Lower lobe of right lung (tissue), 2 donors: ENCODE results near the gene KIRREL1. TPM values are rescaled to one million over a fixed set of nuclear protein-coding genes. Genes with fewer than 3 reads are reported as not detected.

Source experiments
- ATAC-seq, 2 donors: fragments of 200-7000 bp; cut with Tn5 transposase; one replicate each; pipeline ENCODE4 v1.9.1; 2020 to 2022; ENCODE audit warnings: mild to moderate bottlenecking in 2 of 2, moderate library complexity in 2 of 2
- DNase-seq: peaks from one replicate; pipeline ENCODE4 v3.0.0-alpha.2; 2020
- H3K27ac ChIP-seq: fragments of 200-600 bp; one replicate; pipeline ENCODE4 v1.8.0; 2022
- H3K27me3 ChIP-seq: fragments of 200-600 bp; one replicate; pipeline ENCODE4 v1.8.0; 2022; ENCODE audit warnings: low read depth
- H3K36me3 ChIP-seq: fragments of 200-600 bp; one replicate; pipeline ENCODE4 v1.8.0; 2022; ENCODE audit warnings: mild to moderate bottlenecking
- H3K4me1 ChIP-seq: fragments of 200-600 bp; one replicate; pipeline ENCODE4 v1.8.0; 2022
- H3K4me3 ChIP-seq: fragments of 200-600 bp; one replicate; pipeline ENCODE4 v1.8.0; 2022; ENCODE audit warnings: mild to moderate bottlenecking
- H3K9me3 ChIP-seq: fragments of 200-600 bp; one replicate; pipeline ENCODE4 v1.8.0; 2022
- CTCF ChIP-seq: fragments of 200-600 bp; IDR thresholded peaks from one replicate; pipeline ENCODE4 v1.8.0; 2022; ENCODE audit warnings: antibody characterized with exemption, mild to moderate bottlenecking
- intact Hi-C: fragments of 100-400 bp; cut with DNase I; formaldehyde crosslinking; loops from one replicate; pipeline ENCODE4 v1.11.0; 2022
- total RNA-seq: library from RNA; stranded (reverse); fragmentation: NEBNext Ultra II Directional; extraction: Animal tissue kit (Norgen Biotek cat#: 25700); gene quantifications from one replicate; pipeline ENCODE4 v1.2.1, GENCODE V29; 2021
- donor health status: DM: no; HTN: yes; CAD: no; lungs with severe emphysema.

KIRREL1 gene
- total RNA-seq, 1 donor from 2014 or later = 26.9 TPM

GRCh38 chr1:158101455-158101854 lies 108.0 kb downstream of the KIRREL1 start:
- no peaks in the 10 kb centered on the region for H3K36me3 ChIP-seq
- H3K27me3 ChIP-seq = no peaks in the 10 kb centered on the region
- intact Hi-C loops = no loop called here
- ATAC-seq (no peak), DNase-seq (no peak)
- H3K27ac ChIP-seq = no peak overlapping the region
- H3K4me1 ChIP-seq = no peaks in the 10 kb centered on the region
- H3K9me3 ChIP-seq = no peaks in the 10 kb centered on the region
- no peak overlapping the region for H3K4me3 ChIP-seq
- TF ChIP-seq CTCF = no peak

- ATAC-seq = no peak
- Histone ChIP-seq H3K4me3 (no peak overlapping the region), H3K4me1 (no peaks in the 10 kb centered on the region), H3K36me3 (no peaks in the 10 kb centered on the region), H3K27ac (no peak overlapping the region), H3K27me3 (no peaks in the 10 kb centered on the region), H3K9me3 (no peaks in the 10 kb centered on the region)
- intact Hi-C loops = no loop called here
- TF ChIP-seq CTCF = no peak
- DNase-seq = no peak
Measured at GRCh38 chr1:158101927-158102326, 108.5 kb downstream of the KIRREL1 start.

GRCh38 chr1:158102881-158103674 lies 109.6 kb downstream of the KIRREL1 start:
- Histone ChIP-seq H3K4me3 (no peak overlapping the region), H3K27me3 (no peaks in the 10 kb centered on the region), H3K9me3 (no peaks in the 10 kb centered on the region), H3K4me1 (no peaks in the 10 kb centered on the region), H3K27ac (no peak overlapping the region), H3K36me3 (no peaks in the 10 kb centered on the region)
- intact Hi-C loops = no loop called here
- ATAC-seq (no peak), DNase-seq (no peak)
- no peak for TF ChIP-seq CTCF

- TF ChIP-seq CTCF = no peak
- no peak for DNase-seq
- no peak overlapping the region for H3K4me3 ChIP-seq
- no peak for ATAC-seq
- no peaks in the 10 kb centered on the region for H3K9me3 ChIP-seq
- no peaks in the 10 kb centered on the region for H3K27me3 ChIP-seq
- H3K4me1 ChIP-seq = no peaks in the 10 kb centered on the region
- intact Hi-C loops = no loop called here
- no peaks in the 10 kb centered on the region for H3K36me3 ChIP-seq
- H3K27ac ChIP-seq = no peak overlapping the region
Measured at GRCh38 chr1:158103861-158104522, 110.5 kb downstream of the KIRREL1 start.

- ATAC-seq (no peak), DNase-seq (no peak)
- Histone ChIP-seq H3K4me3 (no peak overlapping the region), H3K27ac (no peak overlapping the region), H3K36me3 (no peaks in the 10 kb centered on the region), H3K27me3 (no peaks in the 10 kb centered on the region), H3K4me1 (no peaks in the 10 kb centered on the region), H3K9me3 (no peaks in the 10 kb centered on the region)
- intact Hi-C loops = no loop called here
- TF ChIP-seq CTCF = no peak
Measured at GRCh38 chr1:158104891-158105290, 111.4 kb downstream of the KIRREL1 start.
